ENCODE measurements around the gene DNAJC22.

GRCh38 chr12:49322367-49322707 lies 24.4 kb upstream of the DNAJC22 start:
- TF ChIP-seq CTCF (IDR thresholded peaks at IDR 0.05): no peak
- TF ChIP-seq POLR2A (IDR thresholded peaks at IDR 0.05): no peak

All from Peyer's patch (tissue), 4 donors.